Spleen (tissue), 7 donors: ENCODE data around the gene CEP57.

Experiments used
- POLR2A ChIP-seq, 3 donors: fragments of 450-650 bp; IDR thresholded peaks; one replicate each; pipeline ENCODE4 v1.5.1; 2017; ENCODE audit warnings: antibody characterized with exemption in 3 of 3, mild to moderate bottlenecking in 1 of 3
- POLR2AphosphoS5 ChIP-seq, 3 donors: sonication (generic); formaldehyde crosslinking; IDR thresholded peaks; one replicate each; pipeline ENCODE4 v1.5.1; 2017; ENCODE audit warnings: antibody characterized with exemption in 3 of 3
- TF ChIP-seq, protein P1 (sequence below), 11 experiments: fragments of 200-600 bp in 7 of 11; fragments of 450-650 bp in 4 of 11; sonication (generic) in 4 of 11; IDR thresholded peaks in 8 of 11; conservative IDR thresholded peaks in 3 of 11; 1 replicate in 7 of 11; 2 replicates in 4 of 11; pipeline versions ENCODE4 v1.4.0 to v1.8.0; 2016 to 2021; ENCODE audit warnings: antibody characterized with exemption in 11 of 11, inconsistent platforms in 4 of 11, mild to moderate bottlenecking in 1 of 11
- donor health status: DM: no; HTN: no; CAD: no; lungs with moderate emphysema.
- donor health status: DM: no; HTN: no; CAD: no.
- donor health status: DM: no; HTN: no; CAD: no.

DNA sequence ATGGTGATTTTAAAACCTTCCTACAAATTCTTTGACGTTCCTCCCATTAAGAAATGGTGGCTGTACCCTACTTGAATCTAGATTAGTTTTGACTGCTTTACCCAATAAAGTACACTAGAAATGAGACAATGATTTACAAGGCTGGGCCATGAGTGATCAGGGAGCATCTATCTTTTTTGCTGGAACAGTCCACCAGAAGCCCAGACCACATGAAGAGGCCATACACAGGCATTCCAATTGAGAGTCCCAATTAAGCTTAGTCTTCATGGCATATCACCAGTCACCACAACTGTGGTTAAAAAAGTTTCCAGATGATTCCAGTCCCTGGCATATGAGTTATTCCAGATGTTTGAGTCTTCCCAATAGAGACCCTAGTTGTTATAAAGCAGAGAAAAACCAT, 40.2 kb upstream of the CEP57 start:
- TF ChIP-seq, protein P1, sequence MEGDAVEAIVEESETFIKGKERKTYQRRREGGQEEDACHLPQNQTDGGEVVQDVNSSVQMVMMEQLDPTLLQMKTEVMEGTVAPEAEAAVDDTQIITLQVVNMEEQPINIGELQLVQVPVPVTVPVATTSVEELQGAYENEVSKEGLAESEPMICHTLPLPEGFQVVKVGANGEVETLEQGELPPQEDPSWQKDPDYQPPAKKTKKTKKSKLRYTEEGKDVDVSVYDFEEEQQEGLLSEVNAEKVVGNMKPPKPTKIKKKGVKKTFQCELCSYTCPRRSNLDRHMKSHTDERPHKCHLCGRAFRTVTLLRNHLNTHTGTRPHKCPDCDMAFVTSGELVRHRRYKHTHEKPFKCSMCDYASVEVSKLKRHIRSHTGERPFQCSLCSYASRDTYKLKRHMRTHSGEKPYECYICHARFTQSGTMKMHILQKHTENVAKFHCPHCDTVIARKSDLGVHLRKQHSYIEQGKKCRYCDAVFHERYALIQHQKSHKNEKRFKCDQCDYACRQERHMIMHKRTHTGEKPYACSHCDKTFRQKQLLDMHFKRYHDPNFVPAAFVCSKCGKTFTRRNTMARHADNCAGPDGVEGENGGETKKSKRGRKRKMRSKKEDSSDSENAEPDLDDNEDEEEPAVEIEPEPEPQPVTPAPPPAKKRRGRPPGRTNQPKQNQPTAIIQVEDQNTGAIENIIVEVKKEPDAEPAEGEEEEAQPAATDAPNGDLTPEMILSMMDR (IDR thresholded peaks at IDR 0.05 in 8 of 11, conservative IDR thresholded peaks at IDR 0.05 in 3 of 11) = no peak
- TF ChIP-seq POLR2A (IDR thresholded peaks at IDR 0.05) (no peak), POLR2AphosphoS5 (IDR thresholded peaks at IDR 0.05) (no peak)
